NCI-H1417 (cell line): ENCODE measurements around the gene VAV1.
"Not testable (repeated sequence)": the region's sequence is repeated elsewhere in the genome, so short reads cannot be mapped to it uniquely, and the experiment has no call there.

Source experiments
- DNase-seq, 3 experiments: peaks; one replicate each; lab custom pipeline; 2025; lab: John Stamatoyannopoulos, UW

The VAV1 gene

DNA sequence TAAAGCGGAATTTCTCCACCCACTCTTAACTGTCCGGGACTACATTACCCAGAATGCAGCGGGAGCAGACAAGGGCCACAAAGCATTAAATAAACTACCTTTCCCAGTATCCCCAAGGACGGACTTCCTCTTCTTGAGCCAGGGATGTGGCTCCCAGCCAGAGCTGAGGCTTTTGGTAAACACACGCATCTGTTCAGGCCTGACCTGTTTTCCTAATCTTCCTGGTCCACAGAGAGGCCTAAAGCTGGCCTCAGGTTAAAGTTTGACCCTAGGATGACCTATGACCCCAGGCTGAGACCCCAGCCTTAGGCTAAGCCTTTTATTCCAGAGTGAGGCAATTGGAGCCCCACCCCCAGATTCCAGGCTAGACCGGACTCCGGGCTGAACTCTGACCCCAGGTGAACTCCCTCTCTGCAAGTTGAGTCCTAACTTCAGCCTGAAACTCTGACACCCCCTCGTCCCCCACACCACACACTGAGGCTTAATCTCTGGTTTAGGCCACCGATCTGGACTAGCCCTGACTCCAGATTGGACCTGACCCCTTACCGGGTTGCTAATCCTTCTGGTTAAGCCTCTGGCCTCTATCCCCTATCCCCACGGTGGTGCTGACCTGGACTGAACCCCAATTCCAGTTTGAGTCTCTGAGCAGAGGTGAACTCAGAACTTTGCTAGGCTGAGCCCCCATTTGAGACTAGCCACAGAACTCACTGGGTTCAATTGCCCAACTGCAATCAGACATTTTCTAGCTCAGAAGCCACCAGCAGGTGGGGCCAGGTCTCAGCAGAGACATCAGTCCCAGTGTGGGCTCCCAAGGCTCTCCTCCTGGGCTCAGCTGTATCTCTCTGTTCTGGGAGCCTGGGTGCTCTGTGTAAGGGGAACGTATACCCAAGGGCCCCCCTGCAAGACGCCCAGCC, 34.4 kb upstream of the VAV1 start:
- DNase-seq, result peak in 2 of 3 experiments; percentile 57 to 61

DNA sequence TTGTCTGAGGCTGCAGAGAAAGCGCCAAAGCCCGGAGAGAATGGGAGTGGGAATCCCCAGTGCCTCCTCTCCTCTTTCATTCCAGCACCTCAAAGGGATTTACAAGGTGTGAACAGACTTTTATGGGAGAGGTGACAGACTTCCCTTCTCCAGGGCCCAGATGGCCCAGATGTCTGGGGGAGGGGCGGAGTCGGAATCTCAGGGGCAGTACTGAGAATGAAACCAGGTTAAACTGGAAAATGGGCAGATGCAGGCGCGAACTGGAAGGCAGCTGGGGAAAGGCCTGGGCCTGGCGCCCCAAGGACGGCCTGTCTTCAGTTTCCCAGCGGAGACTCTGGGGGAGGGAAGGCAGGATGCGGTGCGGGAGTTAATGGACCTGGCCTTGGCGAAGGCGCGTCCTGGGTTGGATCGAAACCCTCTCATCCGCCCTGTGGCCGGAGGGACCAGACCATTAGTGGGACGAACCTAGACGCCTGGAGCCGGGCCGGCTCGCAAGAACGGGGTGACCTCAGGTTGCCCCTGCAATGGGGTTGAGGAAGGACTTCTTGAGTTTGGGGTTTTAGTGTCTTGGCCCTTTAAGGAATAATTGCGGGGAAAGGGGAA, 33.6 kb upstream of the VAV1 start:
- DNase-seq, result peak in 1 of 3 experiments; percentile 53

DNA sequence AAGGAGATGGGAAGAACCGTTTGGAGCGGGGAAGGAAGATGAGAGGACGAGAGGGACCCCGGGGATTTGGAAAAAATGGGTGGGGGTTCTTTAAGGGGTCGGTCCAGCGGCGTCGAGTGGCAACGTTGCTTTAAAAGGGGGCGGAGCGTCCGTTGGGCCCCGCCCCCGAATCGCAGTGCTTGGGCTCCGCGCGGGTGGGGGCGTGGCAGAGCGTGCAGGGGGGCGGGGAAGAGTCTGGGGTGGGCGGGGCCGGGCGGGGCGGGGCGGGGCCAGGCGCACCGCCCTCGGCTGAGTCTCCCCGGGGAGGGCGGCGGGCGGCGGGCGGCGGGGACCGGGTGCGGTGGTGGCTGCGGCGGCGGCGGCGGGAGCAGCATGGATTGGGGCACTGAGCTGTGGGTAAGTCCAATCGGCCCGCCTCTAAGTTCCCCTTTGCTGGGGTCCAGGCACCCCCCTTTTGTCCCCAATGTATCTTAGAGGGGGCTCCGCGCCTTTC, 33.1 kb upstream of the VAV1 start, which contains the start of gene TRIP10:
TSS of gene TRIP10 (plus strand) at position 291 of the 493 bp plus-strand sequence. CDS start at position 373, 82 bp downstream.
- peak in 2 of 3 experiments; percentile 70 to 84 for DNase-seq

DNA sequence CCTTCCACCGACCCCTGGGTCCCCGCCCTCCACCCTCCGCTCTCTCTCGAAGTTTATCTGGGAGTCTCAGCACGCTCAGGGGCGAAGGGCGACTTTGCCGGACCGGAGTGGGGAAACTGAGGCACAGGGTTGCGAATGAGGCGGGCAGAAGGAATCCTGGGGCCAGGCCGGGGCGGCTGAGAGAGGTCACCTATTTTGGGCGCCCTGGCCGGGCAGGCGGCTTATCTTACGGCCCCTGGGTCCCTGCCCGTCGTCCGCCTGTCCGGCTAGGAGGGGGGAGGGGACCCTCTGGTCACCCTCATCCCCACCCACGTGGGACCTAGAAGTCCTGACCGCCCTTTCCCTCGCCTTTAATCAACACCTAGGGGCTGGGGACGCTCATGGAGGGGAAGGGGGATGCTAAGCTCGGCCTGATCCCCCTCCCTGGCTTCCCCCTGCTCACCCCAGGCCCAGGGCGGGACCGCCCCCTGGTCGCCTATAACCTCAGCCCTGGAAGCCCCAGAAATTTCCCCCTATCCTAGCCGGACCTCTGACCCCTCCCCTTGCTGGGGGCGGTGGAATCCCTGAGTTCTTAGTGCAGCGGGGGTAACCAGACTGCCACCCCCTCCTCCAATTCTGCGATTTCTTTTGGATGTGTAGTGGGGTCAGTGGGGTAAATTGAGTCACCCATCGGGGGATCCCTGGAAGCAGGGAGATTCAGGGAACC, 32.5 kb upstream of the VAV1 start:
- peak in 2 of 3 experiments; percentile 69 to 70 for DNase-seq

DNA sequence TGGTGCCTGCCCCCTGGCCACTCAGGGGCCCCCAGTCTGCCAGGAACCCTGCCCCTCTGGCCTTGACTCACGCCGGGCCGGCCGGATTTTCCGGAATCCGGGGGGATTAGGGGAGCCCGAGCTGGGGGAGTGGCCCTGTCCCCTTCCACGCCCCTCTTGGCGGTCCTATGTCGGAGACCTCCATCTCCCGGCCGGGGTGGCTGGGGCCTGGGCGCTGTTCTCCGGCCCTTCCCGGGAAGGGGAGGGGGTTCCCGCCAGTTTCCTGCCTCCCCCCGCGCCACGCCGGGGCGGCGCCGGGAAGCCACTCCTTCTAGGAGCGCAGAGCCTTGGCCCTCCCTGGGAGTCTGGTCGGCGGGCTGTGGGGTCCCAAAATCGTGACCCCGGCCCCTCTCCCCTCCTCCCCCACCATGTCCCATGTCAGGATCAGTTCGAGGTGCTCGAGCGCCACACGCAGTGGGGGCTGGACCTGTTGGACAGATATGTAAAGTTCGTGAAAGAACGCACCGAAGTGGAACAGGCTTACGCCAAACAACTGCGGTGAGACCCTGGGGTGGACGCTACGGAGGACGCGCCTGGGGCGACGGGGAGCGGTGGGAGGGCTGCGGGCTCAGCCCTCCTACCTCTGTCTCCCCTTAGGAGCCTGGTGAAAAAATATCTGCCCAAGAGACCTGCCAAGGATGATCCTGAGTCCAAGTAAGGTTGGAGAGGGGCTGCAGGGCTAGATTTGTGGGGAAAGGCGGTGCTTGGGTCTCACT, 31.7 kb upstream of the VAV1 start:
- peak in 2 of 3 experiments; percentile 52 to 69 for DNase-seq

DNA sequence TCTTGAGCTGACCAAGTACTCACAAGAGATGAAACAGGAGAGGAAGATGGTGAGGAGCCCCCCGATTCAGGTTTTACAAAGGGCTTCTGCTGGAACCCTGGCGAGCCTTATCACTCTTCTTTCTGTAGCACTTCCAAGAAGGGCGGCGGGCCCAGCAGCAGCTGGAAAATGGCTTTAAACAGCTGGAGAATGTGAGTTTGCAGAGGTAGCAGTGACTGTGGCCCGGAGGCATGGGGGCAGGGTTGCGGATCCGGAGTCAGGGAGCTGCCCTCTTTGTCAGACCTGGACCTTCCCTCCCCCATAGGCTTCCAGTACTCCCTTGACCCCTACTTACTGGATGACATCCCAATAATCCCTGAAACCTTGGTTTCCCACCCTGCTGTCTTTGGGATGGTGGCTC, 29.4 kb upstream of the VAV1 start:
- no peak for DNase-seq

DNA sequence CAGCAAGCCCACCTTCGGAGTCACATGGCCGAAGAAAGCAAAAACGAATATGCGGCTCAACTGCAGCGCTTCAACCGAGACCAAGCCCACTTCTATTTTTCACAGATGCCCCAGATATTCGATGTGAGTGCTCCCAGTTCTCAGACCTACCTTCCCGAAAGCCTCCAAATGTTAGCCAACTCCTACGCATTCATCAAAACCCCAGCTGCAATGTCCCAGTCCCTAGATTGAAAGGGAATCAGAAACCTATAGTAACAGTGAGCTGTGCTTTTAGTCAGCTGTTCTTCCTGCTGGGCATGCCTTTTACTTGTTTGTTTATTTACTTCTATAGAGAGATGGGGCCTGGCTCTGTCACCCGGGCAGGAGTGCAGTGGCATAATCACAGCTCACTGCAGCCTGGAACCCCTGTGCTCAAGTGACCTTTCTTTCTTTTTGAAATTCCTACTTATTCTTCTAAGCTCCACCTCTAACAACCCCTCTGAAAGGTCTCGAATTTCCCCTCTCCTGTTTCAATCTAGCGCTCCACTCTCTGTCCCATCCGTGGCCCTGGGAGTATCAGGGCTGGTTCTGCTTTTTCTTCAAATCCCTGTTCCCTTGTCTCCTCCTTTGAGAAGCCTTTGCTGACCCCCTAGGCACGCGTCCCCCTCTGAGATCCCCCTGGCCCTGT, 28.7 kb upstream of the VAV1 start:
- DNase-seq, result no peak

DNA sequence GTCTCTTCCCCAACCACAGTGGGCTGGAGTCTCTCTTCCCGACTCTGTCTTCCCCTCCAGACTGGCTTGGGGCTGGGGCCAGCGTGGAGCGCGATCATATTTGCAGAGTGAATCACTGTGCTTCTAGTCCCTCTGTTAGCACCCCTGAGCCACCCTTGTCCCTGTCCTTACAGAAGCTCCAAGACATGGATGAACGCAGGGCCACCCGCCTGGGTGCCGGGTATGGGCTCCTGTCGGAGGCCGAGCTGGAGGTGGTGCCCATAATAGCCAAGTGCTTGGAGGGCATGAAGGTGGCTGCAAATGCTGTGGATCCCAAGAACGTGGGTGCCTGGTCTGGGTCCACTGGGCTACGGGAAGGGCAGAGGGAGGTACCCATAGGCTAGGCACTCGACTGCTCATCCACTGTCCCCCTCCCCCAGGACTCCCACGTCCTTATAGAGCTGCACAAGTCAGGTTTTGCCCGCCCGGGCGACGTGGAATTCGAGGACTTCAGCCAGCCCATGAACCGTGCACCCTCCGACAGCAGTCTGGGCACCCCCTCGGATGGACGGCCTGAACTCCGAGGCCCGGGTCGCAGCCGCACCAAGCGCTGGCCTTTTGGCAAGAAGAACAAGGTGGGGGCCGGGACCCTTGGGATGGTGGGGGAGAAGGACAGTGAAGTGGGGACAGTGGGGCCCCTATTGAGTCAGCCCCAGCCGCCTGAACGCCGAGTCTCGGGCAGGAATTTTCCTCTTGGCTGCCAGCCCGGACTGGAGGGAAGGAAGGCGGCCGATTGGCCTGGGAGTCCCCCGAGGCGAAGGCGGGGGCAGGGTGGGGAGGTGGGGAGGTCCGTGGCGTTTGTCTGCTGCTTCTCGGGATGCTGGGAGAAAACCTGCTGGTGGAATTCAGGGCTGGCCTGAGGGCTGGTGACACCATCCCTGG, 27.9 kb upstream of the VAV1 start:
- DNase-seq, result no peak

DNA sequence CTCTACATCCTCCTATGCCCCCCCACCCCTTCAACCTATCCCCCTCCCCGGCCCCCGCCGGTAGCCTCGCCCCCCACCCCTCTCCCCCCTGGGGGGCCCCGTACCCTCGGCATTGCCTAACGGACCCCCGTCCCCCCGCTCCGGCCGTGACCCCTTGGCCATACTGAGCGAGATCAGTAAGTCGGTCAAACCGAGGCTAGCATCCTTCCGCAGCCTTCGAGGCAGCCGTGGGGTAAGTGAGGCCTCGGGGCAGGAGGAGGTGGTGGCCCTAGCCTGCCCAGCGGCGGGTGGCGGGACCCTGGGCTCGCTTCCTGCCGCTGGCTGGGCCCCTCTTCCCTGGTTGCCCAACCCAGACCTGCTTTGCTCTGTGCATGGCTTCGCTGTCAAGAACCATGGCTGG, 26.5 kb upstream of the VAV1 start:
- DNase-seq, result no peak

DNA sequence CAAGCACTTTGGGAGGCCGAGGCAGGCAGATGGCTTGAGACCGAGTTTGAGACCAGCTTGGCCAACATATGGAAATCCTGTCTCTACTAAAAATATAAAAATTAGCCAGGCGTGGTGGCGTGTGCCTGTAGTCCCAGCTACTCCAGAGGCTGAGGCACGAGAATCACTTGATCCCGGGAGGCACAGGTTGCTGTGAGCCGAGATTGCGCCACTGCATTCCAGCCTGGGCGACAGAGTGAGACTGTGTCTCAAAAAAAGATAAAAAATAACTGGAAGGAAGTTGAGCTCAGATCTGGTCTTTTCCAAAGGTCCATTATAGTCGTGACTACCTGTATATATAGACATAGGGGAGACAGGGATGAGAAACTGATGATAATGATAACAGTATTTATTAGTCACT, 24.0 kb upstream of the VAV1 start:
- not testable (repeated sequence) for DNase-seq

DNA sequence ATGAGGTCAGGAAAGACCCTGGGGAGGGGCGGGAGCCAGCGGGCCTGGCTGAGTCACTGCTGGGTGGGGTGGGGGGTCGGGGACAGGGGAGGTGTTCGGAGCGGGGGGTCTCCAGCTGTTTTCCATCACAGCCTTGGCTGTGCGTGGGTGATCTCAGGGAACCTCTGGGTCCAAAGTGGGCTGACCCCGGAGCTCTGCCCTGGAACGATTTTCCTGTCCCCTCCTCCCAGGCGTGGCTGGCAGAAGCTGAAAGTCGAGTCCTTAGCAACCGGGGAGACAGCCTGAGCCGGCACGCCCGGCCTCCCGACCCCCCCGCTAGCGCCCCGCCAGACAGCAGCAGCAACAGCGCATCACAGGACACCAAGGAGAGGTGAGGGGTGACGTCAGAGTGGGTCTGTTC, 22.4 kb upstream of the VAV1 start:
- DNase-seq, result no peak

DNA sequence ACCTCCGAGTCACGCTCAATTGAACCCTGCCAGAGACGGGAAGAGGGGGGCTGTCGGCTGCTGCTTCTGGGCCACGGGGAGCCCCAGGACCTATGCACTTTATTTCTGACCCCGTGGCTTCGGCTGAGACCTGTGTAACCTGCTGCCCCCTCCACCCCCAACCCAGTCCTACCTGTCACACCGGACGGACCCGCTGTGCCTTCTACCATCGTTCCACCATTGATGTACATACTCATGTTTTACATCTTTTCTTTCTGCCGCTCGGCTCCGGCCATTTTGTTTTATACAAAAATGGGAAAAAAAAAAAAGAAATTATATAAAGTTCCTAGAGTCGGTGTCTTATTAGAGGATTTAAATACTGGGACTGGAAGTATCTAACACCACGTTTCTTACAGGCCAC, 21.3 kb upstream of the VAV1 start:
- no peak for DNase-seq

DNA sequence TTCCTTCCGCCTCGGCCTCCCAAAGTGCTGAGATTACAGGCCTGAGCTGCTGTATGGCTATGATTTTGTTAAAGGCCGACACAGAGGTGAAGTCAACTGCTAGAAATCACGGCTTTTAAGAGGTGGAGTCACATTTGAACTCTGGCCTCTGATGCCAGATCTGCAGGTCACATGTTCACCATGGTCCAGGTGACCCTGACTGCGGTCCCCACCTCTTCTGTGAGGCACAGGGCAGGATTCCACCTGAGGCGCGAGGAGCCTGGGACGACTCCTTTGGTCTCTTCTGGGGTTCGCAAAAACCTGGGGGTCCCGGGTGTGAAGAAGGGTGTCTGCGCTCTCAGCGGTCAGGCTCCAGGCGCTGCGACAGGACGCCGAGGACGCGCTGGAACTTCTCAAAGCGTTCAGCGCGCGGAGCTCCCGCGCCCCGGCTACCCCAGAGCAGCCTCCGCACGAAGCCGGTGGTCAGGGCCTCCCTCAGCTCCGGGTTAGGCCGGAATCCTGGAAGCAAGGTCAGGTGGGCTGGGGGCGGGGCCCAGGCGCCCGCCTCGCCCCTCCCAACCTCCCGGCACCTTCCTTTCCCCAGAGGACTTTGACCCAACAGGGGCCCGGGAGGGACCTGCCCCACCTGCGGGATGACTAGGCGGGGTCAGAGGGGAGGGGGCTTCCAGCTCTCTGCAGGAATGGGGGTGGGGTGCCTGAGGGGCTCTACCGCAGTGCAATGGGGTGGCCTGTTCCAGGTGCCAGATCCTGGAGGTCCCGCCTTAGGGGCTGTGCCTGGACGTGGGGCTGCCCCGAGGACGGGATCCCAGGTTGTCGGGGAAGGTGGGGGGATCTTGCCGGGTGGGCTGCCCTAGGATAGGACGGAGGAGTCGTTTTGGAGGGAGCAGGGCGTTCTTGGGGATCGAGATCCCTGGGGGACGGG, 20.0 kb upstream of the VAV1 start:
- no peak for DNase-seq

DNA sequence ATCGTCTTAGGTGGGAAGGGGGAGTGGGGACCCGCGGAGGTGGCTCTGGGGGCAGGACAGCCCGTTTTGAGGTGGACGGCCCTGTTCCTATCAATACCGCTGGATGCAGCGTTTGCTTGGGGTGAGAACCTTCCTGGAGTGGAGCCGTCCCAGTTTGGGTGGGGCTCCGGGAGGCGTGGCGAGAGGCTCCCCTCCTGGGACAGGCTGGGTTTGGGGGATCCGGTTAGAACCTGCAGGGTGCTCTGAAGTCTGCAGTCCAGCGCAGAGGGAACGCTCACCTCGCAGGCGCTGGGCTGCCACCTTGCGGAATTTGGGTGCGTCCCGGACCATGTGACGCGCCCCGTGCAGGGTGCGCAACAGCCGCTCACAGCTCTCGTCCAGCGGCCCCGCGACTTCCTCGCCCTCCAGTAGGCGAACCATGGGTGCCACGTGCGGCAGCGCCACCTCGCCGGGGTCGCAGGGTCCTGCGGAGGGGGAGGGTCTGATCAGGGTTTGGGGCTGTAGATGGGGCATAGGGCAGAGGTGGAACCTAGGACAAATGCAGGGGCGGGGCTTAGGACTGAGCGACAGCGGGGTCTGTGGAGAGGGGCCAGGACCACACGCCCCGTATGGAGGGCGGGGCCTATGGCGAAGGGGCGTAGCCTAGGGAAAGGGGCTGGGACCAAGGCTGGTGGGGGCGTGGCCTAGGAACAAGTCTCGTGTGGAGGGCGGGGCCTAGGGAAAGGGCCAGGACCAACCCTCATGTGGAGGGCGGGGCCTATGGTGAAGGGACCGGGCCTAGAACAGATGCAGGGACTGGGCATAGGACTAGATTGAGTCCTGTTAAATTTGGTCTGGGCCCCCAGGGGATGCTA, 19.1 kb upstream of the VAV1 start:
- DNase-seq, result no peak

DNA sequence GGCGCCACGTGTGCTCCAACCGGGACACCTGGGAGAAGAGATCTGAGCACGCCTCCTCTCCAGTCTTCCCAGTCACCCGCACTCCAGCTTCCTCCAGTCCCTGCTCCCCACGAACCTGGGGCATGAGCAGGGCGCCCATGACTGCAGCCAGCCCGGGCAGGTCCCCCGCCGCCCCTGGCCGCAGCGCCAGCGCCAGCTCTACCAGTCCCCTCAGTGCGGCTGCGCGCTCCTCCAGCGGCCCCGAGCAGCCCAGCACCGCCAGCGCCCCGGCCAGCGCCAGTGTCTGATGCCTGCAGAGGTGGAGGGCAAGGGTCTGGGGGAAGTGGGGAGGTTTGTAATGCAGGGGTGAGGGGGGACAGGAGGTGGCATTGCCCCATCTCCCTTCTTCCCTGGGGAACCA, 18.4 kb upstream of the VAV1 start:
- no peak for DNase-seq

DNA sequence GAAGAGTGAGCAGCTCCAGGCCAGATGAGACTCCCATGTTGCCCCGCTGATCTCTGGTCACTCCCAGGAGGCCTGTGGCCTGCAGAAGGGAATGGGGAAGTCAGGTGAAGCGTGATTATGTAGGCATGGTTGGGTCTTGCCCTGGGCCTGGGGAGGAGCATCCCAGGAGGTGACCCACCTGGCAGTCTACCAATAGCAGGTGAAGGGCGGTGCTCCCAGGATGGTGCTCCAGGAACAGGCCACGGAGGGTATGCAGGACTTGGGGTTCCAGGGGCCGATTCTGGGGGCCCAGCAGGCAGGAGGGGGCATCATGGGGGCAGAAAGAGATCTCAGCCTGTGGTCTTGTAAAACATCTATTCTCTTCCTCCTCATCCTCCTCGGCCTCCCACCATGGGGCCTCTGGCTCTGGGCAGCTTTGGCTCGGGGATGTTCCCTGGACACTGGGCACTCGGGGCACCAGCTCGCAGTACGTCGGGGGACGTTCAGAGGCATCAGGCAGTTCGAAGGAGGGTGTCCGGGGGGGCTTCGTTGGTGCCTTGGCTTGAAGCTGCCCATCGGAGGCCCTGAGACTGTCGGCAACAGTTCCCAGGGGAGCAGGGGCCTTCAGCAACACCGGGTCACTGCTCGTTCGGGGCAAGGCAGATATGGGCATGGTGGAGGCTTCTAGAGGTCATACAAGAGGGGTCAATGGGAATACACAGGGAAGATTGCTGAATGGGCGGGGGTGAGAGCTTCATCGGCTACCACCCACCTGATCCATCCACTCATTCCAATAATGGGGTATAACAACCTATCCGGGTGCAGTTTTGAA, 17.6 kb upstream of the VAV1 start:
- DNase-seq, result no peak

DNA sequence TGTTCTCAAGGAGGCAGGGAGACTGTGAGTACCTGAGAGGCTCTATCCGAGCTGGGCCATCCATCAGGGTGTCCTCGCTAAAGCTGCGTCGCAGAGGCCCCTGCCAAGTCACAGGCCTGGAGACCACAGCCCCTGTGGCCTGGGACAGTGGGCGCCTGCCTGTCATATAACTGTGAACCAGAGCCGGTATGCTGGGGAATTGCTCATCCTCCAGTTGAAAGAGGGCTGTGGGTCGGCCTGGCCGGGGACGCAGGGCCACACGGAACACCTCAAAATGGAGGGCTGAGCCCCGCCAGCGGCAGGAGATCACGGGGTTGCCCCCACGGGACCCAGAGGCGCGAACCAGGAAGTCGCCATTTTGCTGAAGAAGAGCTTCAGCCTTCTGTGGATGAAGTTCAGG, 11.9 kb upstream of the VAV1 start:
- no peak for DNase-seq
